Left lung (tissue), 10 donors: ENCODE data around the gene DENND5B. TPM values are rescaled to one million over a fixed set of nuclear protein-coding genes. Genes with fewer than 3 reads are reported as not detected.
"Not testable (repeated sequence)": the region's sequence is repeated elsewhere in the genome, so short reads cannot be mapped to it uniquely, and the experiment has no call there.

ENCODE experiments used
- ATAC-seq: fragments of 200-7000 bp; cut with Tn5 transposase; one replicate; pipeline ENCODE4 v1.9.1; 2020; ENCODE audit warnings: moderate library complexity
- DNase-seq, 4 donors: peaks; one replicate each; pipeline ENCODE4 v3.0.0-alpha.2; 2013 to 2020
- H3K27ac ChIP-seq, 2 donors: fragments of 200-600 bp; sonication (generic) in 1 of 2; one replicate each; pipeline versions ENCODE4 v1.5.0 to v1.8.0; 2020 to 2021
- H3K27me3 ChIP-seq, 2 donors: fragments of 200-600 bp; sonication (generic) in 1 of 2; one replicate each; pipeline versions ENCODE4 v1.5.0 to v1.8.0; 2020 to 2021
- H3K36me3 ChIP-seq, 2 donors: fragments of 200-600 bp; sonication (generic) in 1 of 2; one replicate each; pipeline versions ENCODE4 v1.5.0 to v1.8.0; 2020 to 2021
- H3K4me1 ChIP-seq, 2 donors: fragments of 200-600 bp; one replicate each; pipeline ENCODE4 v1.8.0; 2021
- H3K4me3 ChIP-seq, 2 donors: fragments of 200-600 bp; sonication (generic) in 1 of 2; one replicate each; pipeline versions ENCODE4 v1.5.0 to v1.8.0; 2020 to 2021; ENCODE audit warnings: mild to moderate bottlenecking in 1 of 2
- H3K9me3 ChIP-seq, 2 donors: fragments of 200-600 bp; sonication (generic) in 1 of 2; one replicate each; pipeline versions ENCODE4 v1.5.0 to v1.8.0; 2020 to 2021
- CTCF ChIP-seq, 2 donors: fragments of 200-600 bp; sonication (generic) in 1 of 2; IDR thresholded peaks; one replicate each; pipeline versions ENCODE4 v1.5.0 to v1.8.0; 2021; ENCODE audit warnings: antibody characterized with exemption in 2 of 2
- intact Hi-C, 2 donors: fragments of 100-400 bp; cut with DNase I; formaldehyde crosslinking; loops; one replicate each; pipeline versions ENCODE4 v1.11.2 to v1.14.2; 2022
- polyA plus RNA-seq, 6 donors: library from polyadenylated mRNA; unstranded; fragments of 120-200 nt; gene quantifications; one replicate each; pipeline ENCODE4 v1.2.1, GENCODE V29; 2013; ENCODE audit not compliant: insufficient read length in 6 of 6
- total RNA-seq, 2 donors: library from RNA; stranded (reverse); fragmentation: NEBNext Ultra II Directional; extraction: Animal tissue kit (Norgen Biotek cat#: 25700); gene quantifications; one replicate each; pipeline ENCODE4 v1.2.1, GENCODE V29; 2021
- donor health status: DM: no; HTN: yes; CAD: no.
- donor health status: DM: no; HTN: no; CAD: no.

DENND5B gene
- total and polyA plus RNA-seq, 8 donors: 4.4 to 11.3 (median 8.7) TPM

- Histone ChIP-seq H3K36me3 (no peaks in the 10 kb centered on the region), H3K4me1 (peaks cover 3 to 6% of the 10 kb centered on the region in 2 donors), H3K4me3 (no peak overlapping the region), H3K27me3 (no peaks in the 10 kb centered on the region), H3K27ac (no peak overlapping the region), H3K9me3 (no peaks in the 10 kb centered on the region)
- ATAC-seq (no peak), DNase-seq (no peak)
- intact Hi-C loops: no loop called here
- no peak for TF ChIP-seq CTCF (IDR thresholded peaks at IDR 0.05)
Measured at GRCh38 chr12:31582155-31582554, 8.8 kb downstream of the DENND5B start.

- ATAC-seq: no peak
- DNase-seq: no peak
- intact Hi-C loops: no loop called here
- TF ChIP-seq CTCF (IDR thresholded peaks at IDR 0.05): no peak
- Histone ChIP-seq H3K27me3 (no peaks in the 10 kb centered on the region), H3K4me3 (no peak overlapping the region), H3K9me3 (no peaks in the 10 kb centered on the region), H3K27ac (no peak overlapping the region), H3K36me3 (no peaks in the 10 kb centered on the region), H3K4me1 (peaks cover 3 to 6% of the 10 kb centered on the region in 2 donors)
Measured at GRCh38 chr12:31578632-31579031, 12.3 kb downstream of the DENND5B start.

GRCh38 chr12:31574803-31575575 lies 15.9 kb downstream of the DENND5B start:
- ATAC-seq: no peak
- intact Hi-C loops: no loop called here
- Histone ChIP-seq H3K36me3 (no peaks in the 10 kb centered on the region), H3K27ac (no peak overlapping the region), H3K9me3 (no peaks in the 10 kb centered on the region), H3K27me3 (no peaks in the 10 kb centered on the region), H3K4me3 (no peak overlapping the region), H3K4me1 (peaks cover 3 to 12% of the 10 kb centered on the region in 2 donors)
- DNase-seq: no peak
- TF ChIP-seq CTCF (IDR thresholded peaks at IDR 0.05): no peak

GRCh38 chr12:31574367-31574766 lies 16.6 kb downstream of the DENND5B start:
- intact Hi-C loops, H3K36me3 ChIP-seq, H3K27ac ChIP-seq, ATAC-seq, H3K9me3 ChIP-seq, H3K4me3 ChIP-seq, H3K27me3 ChIP-seq, DNase-seq: not testable (repeated sequence)
- peaks cover 3 to 12% of the 10 kb centered on the region in 2 donors for H3K4me1 ChIP-seq

- H3K27me3 ChIP-seq: no peaks in the 10 kb centered on the region
- TF ChIP-seq CTCF (IDR thresholded peaks at IDR 0.05): no peak
- H3K4me1 ChIP-seq: peaks cover 0 to 6% of the 10 kb centered on the region in 2 donors
- no peak for DNase-seq
- no peak overlapping the region for H3K4me3 ChIP-seq
- intact Hi-C loops: no loop called here
- H3K9me3 ChIP-seq: no peaks in the 10 kb centered on the region
- H3K27ac ChIP-seq: no peak overlapping the region
- no peaks in the 10 kb centered on the region for H3K36me3 ChIP-seq
- ATAC-seq: no peak
Measured at GRCh38 chr12:31572900-31573600, 17.9 kb downstream of the DENND5B start.
